ENCODE measurements around the gene LPCAT2.

- TF ChIP-seq POLR2A (IDR thresholded peaks at IDR 0.05; ENCODE audit: low read depth, low read length) (no peak), CTCF (IDR thresholded peaks at IDR 0.05; ENCODE audit: extremely low read depth in 1 of 2, insufficient read depth in 1 of 2, low read depth in 1 of 2, low read length in 2 of 2) (no peak), POLR2AphosphoS5 (IDR thresholded peaks at IDR 0.05; ENCODE audit: insufficient read depth, low read depth, low read length) (no peak), FOS (IDR thresholded peaks at IDR 0.05; ENCODE audit: borderline replicate concordance, insufficient read depth, low read length) (no peak), EZH2 (IDR thresholded peaks at IDR 0.05; ENCODE audit: borderline replicate concordance, low read depth, low read length, severe bottlenecking) (no peak), JUN (IDR thresholded peaks at IDR 0.05; ENCODE audit: borderline replicate concordance, insufficient read depth, insufficient read length, low read depth) (no peak), MAX (IDR thresholded peaks at IDR 0.05; ENCODE audit: insufficient read depth, insufficient read length) (no peak), MYC (IDR thresholded peaks at IDR 0.05; ENCODE audit: low read depth, low read length) (no peak)
These were observed 33.0 kb upstream of the LPCAT2 start for GRCh38 chr16:55475919-55476318.
